OCI-LY3 (cell line): ENCODE data around the gene SLC7A7.

Experiments used
- CTCF ChIP-seq: fragments of 200-600, 300-600 bp; sonication (generic); IDR thresholded peaks from 2 replicates; pipeline ENCODE4 v1.5.1; 2014; ENCODE audit warnings: antibody characterized with exemption, low read length, low read depth
- EZH2phosphoT487 ChIP-seq: fragments of 200-600 bp; shearing (Covaris generic); IDR thresholded peaks from 2 replicates; pipeline ENCODE4 v1.6.1; 2018; ENCODE audit warnings: antibody characterized with exemption, mixed run types, low read depth

GRCh38 chr14:22848351-22849164 is 33.3 kb upstream of the SLC7A7 start:
- TF ChIP-seq CTCF (no peak), EZH2phosphoT487 (no peak)
